ENCODE data around the gene GFM1. TPM values are rescaled to one million over a fixed set of nuclear protein-coding genes. Genes with fewer than 3 reads are reported as not detected.

The GFM1 gene
- total RNA-seq, 4 donors from 2014 or later, result 23.8 to 59.7 (median 47.2) TPM

DNA sequence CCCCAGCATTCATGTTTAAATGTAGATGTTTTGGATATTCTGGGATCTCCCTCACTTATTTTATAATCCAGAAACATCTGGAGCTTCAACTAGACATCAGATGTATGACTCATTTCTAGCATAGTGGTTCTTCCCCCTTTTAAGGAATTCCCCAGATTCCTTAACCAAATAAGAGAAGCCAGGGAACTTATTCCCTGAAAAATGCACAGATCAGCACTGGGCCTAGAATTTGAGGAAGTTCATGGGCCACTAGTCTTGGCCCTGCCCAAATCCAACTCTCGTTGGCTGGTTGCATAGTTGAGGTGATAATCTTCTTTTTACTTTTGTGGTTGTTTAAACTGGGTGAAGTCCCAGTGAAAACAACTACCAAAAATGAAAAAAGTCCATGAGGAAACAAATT, 67.6 kb downstream of the GFM1 start:
- Histone ChIP-seq H3K36me3 (peaks cover 0 to 27% (median 0%) of the 10 kb centered on the region in 3 donors), H3K27ac (peak overlapping the region in 3 of 4 donors; percentile 26 to 63 (median 32)), H3K4me3 (no peak overlapping the region), H3K9me3 (no peaks in the 10 kb centered on the region), H3K27me3 (no peaks in the 10 kb centered on the region), H3K4me1 (peaks cover 3 to 22% (median 7%) of the 10 kb centered on the region in 3 donors)
- TF ChIP-seq POLR2A (IDR thresholded peaks at IDR 0.05), result no peak
- TF ChIP-seq, protein P1, sequence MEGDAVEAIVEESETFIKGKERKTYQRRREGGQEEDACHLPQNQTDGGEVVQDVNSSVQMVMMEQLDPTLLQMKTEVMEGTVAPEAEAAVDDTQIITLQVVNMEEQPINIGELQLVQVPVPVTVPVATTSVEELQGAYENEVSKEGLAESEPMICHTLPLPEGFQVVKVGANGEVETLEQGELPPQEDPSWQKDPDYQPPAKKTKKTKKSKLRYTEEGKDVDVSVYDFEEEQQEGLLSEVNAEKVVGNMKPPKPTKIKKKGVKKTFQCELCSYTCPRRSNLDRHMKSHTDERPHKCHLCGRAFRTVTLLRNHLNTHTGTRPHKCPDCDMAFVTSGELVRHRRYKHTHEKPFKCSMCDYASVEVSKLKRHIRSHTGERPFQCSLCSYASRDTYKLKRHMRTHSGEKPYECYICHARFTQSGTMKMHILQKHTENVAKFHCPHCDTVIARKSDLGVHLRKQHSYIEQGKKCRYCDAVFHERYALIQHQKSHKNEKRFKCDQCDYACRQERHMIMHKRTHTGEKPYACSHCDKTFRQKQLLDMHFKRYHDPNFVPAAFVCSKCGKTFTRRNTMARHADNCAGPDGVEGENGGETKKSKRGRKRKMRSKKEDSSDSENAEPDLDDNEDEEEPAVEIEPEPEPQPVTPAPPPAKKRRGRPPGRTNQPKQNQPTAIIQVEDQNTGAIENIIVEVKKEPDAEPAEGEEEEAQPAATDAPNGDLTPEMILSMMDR (IDR thresholded peaks at IDR 0.05), result no peak
- 18 to 29% methylated on average over 1 of the region's 1 CpG for WGBS, 2 donors
- intact Hi-C loops (cut with DNase I), result no loop called here
- no peak for DNase-seq

DNA sequence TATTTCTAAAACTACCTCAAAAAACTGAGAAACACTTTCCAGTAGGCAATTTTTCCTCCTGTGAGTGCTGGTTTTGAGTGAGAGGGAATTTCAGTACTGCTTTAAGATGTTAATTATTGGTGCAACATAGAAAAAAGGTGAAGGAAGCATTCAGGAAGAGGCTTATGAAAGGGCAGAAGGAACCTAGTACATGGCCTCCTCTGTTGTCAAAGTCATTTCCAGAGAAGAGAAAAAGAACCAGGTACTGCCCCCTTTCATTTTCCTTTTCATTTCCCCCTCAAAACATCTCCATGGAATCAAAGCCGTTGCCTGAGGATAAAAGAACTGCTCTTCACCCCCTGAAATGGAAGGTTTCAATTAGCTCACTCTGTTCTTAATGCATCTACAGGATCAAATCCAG, 68.1 kb downstream of the GFM1 start:
- Histone ChIP-seq H3K27ac (peak overlapping the region in 3 of 4 donors; percentile 32 to 63 (median 61)), H3K9me3 (no peaks in the 10 kb centered on the region), H3K4me3 (no peak overlapping the region), H3K27me3 (no peaks in the 10 kb centered on the region), H3K36me3 (peaks cover 0 to 23% (median 0%) of the 10 kb centered on the region in 3 donors), H3K4me1 (peaks cover 3 to 25% (median 7%) of the 10 kb centered on the region in 3 donors)
- 54 to 67% methylated on average over 1 of the region's 1 CpG for WGBS, 2 donors
- DNase-seq, result no peak
- intact Hi-C loops (cut with DNase I), result no loop called here
- no peak for TF ChIP-seq POLR2A (IDR thresholded peaks at IDR 0.05)
- TF ChIP-seq, protein P1 (IDR thresholded peaks at IDR 0.05), result no peak

DNA sequence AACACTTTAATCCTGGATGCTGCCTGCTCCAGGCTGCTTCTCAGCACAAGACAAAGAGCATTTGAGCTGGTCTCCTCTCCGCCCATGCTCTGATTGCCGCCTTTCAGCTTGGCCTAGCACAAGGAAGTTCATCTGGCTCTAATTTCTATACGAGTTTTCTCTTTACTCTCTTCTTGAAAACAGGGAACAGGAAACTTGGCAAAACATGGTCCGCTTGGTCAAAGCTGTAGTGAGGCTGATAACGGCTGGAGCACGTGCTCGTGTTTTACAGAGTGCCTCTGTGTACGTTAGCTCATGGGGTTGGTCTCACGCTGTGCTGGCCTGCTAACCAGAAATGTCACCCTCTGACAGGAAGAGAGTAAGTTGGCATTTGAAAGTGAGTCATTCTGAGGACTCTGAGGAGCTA, 68.8 kb downstream of the GFM1 start:
- intact Hi-C loops (cut with DNase I), result no loop called here
- H3K36me3 ChIP-seq, result peaks cover 0 to 19% (median 0%) of the 10 kb centered on the region in 3 donors
- H3K27ac ChIP-seq, result peak overlapping the region in 3 of 4 donors; percentile 32 to 63 (median 61)
- peaks cover 3 to 29% (median 7%) of the 10 kb centered on the region in 3 donors for H3K4me1 ChIP-seq
- H3K4me3 ChIP-seq, result no peak overlapping the region
- no peaks in the 10 kb centered on the region for H3K9me3 ChIP-seq
- DNase-seq, result no peak
- TF ChIP-seq, protein P1 (IDR thresholded peaks at IDR 0.05), result no peak
- no peak for TF ChIP-seq POLR2A (IDR thresholded peaks at IDR 0.05)
- no peaks in the 10 kb centered on the region for H3K27me3 ChIP-seq
- 37 to 85% methylated on average over 5 to 9 of the region's 9 CpGs for WGBS, 2 donors

DNA sequence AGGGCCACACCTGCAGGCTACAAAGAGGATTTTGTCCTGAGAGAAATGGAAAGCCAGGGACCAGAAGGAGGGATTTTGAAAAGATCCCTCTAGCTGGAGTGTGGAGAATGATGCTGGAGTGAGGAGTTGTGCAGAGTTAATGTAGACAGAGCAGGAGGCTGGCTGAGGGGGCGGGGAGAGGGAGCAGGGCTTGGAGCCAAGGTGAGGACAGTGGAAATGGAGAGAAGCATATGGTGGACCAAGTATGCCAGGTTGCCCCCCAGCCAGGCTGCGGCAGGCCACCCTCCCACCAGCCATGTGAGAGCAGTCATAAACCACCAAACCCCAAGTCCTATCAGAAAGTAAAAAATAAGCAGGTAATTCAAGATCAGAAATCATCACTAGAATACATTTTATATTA, 73.2 kb downstream of the GFM1 start:
- Histone ChIP-seq H3K9me3 (no peaks in the 10 kb centered on the region), H3K4me1 (peaks cover 0 to 25% (median 12%) of the 10 kb centered on the region in 3 donors), H3K36me3 (no peaks in the 10 kb centered on the region), H3K27me3 (no peaks in the 10 kb centered on the region), H3K4me3 (no peak overlapping the region), H3K27ac (no peak overlapping the region)
- WGBS, 2 donors, result 83 to 100% methylated on average over 2 of the region's 2 CpGs
- TF ChIP-seq POLR2A (IDR thresholded peaks at IDR 0.05), result no peak
- TF ChIP-seq, protein P1 (IDR thresholded peaks at IDR 0.05), result no peak
- DNase-seq, result no peak
- intact Hi-C loops (cut with DNase I), result no loop called here

DNA sequence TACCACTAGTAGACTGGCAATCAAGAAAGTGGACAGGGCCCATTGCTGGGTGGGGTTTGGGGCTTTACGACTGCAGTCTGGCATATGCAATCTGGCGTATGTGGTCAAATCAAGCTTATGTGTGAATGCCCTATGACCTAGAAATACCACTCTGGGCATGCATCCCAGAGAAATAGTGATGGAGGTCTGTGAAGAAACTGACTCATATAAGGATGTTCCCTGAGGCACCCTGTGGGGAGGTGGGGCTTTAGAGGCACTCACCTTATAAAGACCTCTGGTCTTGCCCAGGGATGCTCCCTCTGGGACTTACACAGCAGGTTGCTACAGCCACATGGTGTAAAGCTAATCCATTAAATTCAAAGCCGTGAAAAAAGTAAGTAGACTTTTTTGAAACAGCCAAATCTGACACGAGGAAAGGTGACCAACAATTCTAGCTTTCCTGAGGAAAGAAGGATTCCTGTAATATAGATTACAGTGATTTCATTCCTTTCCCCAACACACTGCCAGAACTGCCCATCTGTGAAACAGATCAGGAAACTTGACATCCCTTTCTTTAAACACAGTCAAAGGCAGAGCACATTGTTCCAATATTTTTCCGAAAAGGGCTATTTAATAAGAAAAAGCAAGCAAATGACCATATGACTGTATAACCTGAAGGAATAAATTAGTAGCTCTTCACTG, 74.3 kb downstream of the GFM1 start:
- Histone ChIP-seq H3K27ac (peak overlapping the region in 1 of 4 donors; percentile 3), H3K4me1 (peaks cover 7 to 28% (median 15%) of the 10 kb centered on the region in 3 donors), H3K36me3 (no peaks in the 10 kb centered on the region), H3K4me3 (no peak overlapping the region), H3K27me3 (no peaks in the 10 kb centered on the region), H3K9me3 (no peaks in the 10 kb centered on the region)
- intact Hi-C loops (cut with DNase I), result no loop called here
- 71 to 72% methylated on average over 5 of the region's 5 CpGs for WGBS, 2 donors
- TF ChIP-seq, protein P1 (IDR thresholded peaks at IDR 0.05), result no peak
- no peak for TF ChIP-seq POLR2A (IDR thresholded peaks at IDR 0.05)
- DNase-seq, result no peak

All from esophagus squamous epithelium (tissue), 5 donors.